Measurements from ENCODE around the gene IFT81.
"Not testable (repeated sequence)": the region's sequence is repeated elsewhere in the genome, so short reads cannot be mapped to it uniquely, and the experiment has no call there.

The IFT81 gene

DNA sequence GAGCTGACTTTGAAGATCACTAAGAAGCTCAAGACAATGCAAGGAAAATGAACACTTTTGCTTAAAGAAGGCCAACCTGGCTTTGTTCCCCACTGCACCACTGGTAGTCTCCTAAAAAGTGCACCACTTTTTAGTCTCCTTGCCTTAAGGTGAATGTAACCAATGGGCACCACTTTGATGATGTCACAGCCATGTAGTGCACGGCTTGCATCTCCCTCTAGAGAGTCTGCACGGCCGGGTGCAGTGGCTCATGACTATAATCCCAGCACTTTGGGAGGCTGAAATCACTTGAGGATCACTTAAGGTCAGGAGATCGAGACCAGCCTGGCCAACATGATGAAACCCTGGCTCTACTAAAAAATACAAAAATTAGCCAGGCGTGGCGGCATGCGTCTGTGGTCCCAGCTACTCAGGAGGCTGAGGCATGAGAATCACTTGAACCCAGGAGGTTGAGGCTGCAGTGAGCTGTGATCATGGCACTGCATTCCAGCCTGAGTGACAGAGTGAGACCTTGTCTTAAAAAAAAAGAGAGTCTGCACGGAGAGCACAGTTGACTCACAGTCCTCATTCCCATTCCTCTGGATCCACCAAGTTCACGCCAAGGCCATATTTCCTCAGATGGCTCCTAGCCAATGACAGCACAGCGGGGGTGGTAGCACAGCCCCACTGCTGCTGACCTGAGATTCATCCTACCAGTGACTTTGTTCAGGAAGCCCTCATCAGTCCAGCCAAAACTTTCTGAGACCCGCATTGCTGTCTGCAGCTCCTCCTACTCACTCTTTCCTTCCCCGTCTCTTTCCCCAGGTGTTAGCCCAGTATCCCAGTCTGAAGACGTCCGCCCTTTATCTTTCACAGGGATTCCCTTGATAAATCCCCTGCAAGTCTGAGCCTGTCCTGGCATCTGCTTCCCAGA is 16.5 kb upstream of the IFT81 start:
- peak; percentile 97 for DNase-seq

DNA sequence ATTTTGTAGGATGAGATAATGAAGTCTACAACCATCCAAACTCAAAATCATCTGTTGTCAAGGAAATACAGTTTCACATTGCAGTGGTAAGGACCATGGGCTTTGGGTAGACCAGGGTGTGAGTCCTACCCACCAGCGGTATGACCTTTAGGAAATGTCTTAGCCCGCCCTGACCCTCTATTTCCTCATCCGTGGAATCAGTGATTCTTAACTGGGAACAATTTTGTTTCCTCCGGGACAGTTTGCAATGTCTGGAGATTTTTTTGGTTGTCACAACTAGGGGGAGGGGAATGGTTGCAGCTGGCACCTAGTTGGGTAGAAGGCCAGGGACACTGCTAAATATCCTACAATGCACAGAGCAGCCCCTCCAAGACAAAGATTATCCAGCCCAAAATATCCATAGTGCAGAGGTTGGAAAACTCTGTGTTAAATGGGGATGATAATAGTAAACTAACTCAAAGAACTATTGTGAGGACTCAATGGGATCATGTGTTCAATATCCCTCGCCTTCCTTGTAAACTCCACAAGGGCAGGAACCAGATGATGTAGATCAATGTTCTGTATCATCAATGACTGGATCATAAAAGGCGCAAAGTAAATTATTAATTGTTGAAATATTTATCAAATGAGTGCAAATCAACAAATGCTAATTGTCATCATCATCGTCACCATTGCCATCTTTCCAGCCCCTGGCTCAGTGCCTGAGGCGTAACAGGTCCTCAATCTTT is 15.7 kb upstream of the IFT81 start:
- DNase-seq = no peak

DNA sequence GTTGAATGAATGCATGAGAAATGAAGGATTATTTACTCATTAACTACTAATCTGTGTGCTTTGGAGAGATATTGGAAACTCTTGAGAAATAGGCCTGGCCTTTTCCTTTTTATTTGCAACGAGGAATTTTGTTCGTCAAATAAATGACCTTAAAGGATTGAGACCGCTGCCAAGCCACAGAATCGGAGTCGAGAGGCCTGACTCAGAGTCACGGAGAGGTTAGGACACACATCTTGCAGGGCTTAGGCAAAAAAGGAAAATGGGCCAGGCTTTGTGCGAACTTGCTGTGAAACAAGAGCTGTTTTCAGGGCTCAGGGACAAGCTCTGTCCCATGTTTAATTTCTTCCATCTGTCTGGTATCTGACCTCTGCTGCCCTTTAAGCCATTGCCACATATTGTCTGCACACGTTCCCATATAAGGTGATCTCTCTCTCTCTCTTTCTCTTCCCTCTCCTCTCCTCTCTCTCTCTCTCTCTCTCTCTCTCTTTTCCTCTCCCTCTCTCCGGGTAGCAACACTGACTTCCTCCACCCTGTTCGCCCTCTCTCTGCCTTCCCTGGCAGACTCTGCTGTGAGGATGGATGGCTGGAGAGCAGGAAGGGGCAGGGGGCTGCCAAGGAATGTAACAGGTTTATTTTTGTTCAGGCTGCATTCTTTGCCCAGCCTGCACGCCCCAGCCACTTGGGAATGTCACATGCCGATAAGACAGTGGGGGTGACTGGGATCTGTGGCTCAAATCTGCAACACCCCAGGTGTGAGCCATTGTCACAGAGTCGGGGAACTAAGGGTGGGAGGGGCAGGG is 14.9 kb upstream of the IFT81 start:
- peak; percentile 95 for DNase-seq

DNA sequence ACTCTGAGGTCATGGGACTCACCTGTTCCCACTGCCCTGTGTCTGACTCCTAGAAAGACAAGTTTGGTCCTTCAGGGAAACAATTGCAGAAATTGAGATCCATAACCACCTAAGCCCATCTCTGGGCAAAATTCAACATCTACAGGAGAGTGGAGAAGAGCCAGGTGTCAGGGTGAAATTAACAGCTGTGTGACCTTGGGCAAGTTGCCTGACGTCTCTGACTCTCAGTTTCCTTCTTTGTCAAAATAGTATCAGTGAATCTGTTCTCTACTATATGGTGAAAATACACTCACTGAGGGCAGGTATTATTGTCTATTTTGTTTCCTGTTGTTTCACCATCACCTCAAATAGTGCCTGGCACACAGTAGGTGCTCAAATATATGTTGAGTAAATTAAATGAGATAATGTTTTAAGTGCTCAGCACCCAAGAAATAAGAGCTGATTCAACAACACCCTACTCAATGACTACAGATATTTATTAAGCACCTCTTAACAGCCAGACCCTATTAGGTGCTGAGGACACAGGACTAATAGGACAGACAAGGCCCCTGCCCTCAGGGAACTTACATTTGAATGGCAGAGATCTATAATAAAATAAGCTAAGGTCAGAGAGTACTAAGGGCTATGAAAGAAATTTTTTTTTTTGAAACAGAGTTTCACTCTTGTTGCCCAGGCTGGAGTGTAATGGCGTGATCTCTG is 14.2 kb upstream of the IFT81 start:
- DNase-seq = no peak

DNA sequence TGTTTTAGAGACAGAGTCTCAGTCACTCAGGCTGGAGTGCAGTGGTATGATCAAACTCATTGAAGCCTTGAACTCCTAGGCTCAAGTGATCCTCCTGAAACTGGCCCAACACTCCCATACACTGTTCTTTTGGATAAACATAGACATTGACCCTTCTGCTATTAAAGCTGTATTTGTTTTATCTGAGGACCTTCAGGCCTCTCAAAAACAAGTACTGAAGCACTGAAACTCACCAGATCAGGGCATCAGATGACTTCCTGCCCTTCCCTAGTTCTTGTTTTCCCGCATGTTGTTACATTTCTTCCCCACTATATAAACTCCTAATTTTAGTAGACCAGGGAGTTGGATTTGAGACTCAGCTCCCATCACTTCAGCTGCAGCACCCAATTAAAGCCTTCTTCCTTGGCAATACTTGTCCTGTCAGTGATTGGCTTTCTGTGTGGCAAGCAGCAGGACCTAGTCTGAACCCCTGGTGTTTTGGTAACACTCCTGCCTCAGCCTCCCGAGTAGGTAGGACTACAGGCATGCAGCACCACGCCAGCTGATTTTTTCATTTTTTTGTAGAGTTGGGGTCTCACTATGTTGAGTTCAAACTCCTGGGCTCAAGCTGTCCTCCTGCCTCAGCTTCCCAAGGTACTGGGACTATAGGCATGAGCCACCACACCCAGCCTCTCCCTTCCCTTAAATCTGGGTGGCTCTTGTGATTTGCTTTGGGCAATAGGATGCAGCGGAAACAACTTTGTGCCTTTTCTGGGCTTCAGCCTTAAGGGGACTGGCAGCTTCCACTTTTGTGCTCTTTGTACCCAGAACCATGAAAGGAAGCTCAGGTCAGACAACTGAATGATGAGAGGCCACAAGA is 12.5 kb upstream of the IFT81 start:
- no peak for DNase-seq

DNA sequence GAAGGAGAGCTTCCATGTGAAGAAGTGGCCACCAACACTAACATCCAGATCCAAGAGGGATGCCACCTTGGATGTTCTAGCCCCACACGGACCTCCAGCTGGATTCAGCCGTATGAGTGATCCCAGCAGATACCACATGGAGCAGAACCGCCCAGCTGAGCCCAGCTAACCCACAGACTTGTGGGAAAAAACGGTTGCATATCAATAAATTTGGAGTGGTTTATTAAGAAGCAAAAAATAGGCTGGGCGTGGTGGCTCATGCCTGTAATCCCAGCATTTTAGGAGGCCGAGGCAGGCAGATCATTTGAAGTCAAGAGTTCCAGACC is 11.9 kb upstream of the IFT81 start:
- no peak for DNase-seq

DNA sequence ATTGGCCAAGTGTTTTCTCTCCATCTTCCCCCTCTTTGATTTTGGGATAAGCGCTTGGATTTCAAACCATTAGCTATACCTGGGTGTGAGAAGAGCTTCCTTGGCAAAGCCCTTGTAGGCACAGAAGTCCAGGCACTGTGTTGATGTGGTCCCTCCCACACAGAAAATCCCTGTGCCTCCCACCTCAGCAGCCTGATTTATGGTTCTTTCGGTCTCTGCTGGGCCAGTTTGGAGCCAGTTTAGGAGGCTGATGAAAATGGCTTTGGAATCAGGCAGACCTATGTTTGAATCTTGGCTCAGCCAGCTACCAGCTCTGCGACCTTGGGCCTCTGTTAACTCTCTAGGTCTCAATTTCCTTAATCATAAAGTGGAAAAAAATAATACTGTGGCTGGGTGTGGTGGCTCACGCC is 9.6 kb upstream of the IFT81 start:
- no peak for DNase-seq

DNA sequence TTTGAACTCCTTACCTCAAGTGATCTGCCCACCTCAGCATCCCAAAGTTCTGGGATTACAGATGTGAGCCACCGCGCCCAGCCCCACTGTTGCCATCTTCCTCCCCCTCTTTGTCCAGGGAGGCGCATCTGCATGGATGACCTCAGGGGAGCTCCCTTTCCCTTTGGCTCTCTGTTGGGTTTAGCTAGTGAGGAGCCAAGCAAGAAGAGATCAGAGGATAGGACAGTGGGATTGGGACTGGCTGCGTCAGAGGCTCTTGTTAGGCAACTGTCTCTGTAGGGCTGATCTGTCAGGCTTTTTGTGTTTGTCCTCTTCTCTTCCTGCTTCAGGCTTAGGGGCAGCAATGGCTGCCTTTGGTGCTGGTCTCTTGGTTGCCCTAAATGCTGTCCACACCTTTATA is 8.5 kb upstream of the IFT81 start:
- no peak for DNase-seq

DNA sequence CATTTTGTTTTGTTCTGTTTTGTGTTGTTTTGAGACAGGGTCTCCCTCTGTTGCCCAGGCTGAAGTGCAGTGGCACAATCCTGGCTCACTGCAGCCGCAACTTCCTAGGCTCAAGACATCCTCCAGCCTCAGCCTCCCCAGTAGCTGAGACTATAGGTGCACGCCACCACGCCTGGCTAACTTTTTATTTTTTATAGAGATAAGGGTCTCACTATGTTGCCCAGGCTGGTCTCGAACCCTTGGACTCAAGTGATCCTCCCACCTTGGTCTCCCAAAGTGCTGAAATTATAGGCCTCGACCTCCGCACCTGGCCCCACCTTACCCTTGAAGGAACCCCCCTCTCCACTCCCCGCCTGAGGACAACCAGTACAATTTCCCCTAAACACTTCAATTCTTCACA is 7.5 kb upstream of the IFT81 start:
- DNase-seq = no peak

DNA sequence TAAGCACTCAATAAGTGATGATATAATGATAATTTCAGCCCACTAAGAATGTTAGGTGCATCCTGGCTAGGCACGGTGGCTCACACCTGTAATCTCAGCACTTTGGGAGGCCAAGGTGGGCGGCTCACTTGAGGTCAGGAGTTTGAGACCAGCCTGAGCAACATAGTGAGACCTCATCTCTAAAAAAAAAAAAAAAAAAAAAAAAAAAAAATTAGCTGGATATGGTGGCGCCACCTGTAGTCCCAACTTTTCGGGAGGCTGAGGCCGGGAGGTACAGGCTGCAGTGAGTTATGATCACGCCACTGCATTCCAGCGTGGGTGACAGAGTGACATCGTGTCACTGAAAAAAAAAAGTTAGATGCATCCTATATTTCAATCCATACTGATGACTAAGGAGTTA is 6.9 kb upstream of the IFT81 start:
- DNase-seq = not testable (repeated sequence)

DNA sequence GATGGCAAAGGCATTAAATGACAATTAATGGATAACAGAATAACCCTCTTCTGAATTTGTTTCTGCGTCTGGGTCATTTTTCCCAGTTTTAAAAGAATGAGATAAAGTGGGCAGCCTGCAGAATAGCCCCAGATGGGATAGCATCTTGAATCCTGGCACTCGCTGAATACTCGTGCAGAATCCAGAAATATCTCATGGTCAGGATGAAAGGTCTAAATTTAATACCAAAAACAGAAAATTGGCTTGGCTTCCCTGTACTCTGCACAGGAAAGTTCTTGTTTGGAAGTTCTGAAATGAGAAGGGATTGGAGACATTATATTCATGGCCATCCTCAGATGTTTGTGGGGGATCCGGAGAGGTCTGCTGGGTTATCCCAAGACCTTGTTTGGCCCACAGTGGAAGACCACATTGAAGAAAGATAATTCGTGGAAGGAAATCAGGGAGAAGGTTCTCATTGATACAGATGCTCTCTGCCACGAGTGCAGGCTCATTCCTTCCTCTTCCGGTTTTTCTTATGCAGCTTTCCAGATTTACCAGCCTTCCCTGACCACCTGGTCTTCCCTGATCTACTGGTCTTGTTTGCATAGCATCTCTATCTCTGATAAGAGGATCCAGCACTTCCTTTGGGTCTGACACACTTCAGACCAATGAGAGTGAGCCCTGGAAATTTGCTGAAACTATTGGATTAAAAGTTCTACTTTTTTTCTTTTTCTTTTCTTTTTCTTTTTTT is 6.0 kb upstream of the IFT81 start:
- no peak for DNase-seq

DNA sequence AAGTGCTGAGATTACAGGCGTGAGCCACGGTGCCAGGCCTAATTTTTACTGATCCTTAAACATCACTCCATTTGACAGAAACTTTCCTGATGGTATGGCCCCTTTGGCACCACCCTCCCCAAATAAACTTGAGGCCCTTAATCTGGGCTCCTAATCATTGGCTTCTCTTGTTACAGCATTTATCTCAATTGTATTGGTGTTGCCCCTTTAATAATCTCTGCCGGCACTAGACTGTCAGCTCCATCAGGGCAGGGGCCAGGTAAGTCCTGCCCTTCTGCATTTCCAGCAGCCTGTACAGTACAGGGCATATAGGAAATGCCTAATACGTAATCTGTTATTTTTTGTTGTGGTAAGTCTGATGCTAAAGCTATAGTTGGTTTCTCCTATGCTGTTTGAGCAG is 1.2 kb upstream of the IFT81 start:
- no peak for DNase-seq

DNA sequence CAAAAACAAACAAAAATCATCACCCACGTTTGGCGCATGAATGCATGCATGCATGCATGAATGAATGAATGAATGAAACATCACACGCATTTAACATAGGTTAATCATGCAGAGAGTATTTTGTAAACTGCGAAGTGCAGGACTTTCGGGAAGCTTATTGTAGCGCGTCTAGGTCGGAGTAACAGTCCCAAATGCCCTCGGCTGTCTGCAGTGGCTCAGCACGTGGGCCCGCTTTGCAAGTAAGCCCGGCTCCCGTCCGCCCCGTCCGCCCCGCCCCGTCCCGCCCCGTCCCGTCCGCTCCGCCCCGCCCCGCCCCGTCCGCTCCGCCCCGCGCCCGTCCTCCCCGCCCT is 263 bp upstream of the IFT81 start:
- no peak for DNase-seq

DNA sequence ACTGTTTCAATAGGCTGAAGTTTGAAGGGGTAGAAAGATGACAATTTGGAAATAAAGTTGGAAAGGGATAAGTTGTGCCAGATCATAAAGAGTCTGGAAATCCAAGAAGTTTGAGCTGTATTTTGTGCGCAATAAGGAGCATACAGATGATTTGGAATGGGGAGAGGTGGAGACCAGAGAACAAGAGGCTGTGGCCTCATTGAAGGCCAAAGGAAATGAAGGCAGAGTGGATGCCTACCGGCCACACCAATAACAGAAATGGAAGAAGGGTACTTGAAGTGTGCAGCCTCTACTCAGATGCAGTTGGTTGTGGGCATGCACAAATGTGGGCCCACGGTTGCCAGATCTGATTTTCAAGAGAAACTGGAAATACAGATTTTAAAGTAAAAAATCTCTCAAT is 2.4 kb downstream of the IFT81 start:
- DNase-seq = no peak

DNA sequence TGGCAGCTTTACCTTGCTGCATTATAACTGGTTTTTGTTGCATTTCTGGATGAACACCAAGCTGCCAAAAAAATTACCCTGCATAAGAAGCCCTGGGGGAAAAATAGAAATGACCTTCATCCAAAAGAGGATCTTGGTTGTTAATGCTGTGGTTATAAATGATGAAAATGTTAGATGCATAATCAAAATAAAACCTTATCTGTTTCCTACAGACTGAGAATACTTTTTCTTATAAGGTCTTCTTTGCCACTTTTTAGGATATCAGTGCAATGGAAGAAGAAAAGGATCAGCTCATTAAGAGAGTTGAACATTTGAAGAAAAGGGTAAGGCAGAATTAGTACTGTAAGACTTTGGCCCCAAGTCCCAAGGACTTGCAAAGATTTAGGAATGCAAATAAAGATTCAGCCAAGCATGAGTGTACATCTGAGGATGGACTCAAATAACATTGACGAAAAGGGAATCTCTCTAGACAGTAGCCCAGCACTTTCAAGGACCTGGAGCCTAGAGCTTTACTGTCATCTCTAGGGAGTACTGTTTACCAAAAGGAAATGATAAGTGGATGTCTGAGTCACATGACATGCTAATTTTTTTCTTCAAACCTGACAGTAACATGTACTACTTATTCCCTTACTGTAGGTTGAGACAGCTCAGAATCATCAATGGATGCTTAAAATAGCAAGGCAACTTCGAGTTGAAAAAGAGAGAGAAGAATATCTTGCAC is 10.7 kb downstream of the IFT81 start:
- peak; percentile 46 for DNase-seq

DNA sequence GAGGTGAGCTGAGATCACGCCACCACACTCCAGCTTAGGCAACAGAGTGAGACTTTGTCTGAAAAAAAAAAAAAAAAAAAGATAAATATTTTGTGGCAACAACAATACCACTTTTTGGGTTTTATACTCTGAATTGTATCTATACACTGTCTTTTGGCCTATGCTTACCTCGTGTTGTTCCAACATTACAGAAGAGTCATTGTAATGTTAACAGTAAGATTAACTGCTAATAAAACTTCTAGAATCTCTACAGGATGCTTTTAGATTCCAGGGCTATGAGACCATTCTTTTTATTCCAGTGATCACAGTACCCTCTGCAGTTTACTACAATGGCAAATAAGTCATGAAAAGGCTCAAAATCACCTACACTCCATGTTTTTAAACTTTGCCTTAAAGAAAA is 11.6 kb downstream of the IFT81 start:
- DNase-seq = no peak

DNA sequence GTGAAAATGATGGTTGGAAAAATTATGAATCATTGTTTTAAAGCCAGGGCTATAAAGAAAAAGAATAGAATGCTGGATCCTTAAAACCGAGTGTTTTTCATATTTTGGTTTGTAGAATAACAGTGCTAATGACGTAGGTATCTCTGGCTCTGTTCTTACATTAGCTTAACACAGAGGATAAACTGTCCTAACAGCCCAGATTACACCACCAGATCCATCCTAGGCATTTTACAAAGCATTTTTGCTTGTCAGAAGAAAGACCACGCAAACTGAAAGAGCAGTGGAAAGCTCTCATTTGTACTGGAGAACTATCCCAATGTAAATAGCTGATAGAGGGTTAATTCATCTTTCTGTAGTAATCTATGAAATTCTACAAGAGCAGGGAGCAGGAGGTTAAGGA is 13.6 kb downstream of the IFT81 start:
- no peak for DNase-seq

DNA sequence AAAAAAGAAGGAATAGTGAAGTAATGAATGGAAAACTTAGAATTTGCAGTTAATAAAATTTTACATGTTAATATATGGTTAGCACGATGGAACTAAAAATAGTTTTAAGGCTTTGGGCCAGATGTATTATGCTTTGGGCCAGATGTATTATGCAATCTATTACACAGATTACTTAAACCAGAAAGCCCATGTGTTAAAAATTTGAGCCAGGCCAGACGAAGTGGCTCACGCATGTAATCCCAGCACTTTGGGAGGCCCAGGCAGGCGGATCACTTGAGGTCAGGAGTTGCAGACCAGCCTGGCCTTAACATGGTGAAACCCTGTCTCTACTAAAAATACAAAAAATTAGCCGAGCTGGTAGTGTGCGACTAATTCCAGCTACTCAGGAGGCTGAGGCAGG is 17.2 kb downstream of the IFT81 start:
- peak; percentile 42 for DNase-seq

DNA sequence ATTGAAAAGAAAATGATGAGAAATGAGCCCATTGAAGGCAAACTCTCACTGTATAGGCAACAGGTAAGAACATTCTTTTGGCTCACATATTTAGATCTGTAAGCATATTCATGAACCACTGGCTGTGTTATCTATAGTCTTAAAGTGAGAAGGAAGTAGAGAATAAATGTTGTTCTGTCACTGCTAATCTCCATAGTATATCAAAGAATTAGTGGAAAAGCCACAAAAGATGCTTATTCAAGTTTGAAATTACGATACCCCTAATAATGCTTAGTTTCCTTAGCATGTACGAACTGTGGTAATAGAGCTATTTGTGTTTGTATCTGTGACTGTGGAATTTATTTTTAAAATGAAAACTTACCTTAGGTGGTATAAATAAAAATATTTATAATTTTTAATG is 22.8 kb downstream of the IFT81 start:
- no peak for DNase-seq

DNA sequence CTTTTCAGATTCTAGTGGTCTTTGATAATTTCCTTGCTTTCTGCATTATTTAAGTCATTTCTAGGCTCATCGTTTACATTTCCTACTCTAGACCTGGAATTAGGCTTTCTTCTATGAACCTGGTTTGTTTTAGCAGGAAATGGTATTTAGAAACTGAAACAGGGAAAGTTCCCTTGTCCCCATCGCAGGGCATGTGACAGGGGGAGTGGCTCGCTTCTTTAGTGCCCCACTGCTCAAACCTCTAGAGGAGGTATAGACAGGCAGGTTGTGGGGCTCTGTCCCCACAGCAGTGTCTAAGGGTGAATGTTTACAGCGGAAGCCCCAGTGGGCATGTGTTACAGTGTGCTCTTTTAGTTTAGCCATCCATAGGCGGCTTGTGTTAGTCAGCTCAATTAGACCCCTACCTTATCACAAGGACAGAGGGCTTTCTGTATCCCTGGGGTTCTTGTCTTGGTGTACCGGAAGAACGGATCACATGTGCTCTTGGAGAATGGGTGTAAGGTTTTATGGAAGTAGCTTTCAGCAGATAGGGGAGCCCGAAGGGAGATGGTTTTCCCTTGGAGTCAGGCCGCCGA is 25.0 kb downstream of the IFT81 start:
- DNase-seq = no peak
